ENCODE data around the gene NTHL1.
A peak's percentile ranks its signal among the peaks of the same experiment; 100 is the strongest.

Gene NTHL1

DNA sequence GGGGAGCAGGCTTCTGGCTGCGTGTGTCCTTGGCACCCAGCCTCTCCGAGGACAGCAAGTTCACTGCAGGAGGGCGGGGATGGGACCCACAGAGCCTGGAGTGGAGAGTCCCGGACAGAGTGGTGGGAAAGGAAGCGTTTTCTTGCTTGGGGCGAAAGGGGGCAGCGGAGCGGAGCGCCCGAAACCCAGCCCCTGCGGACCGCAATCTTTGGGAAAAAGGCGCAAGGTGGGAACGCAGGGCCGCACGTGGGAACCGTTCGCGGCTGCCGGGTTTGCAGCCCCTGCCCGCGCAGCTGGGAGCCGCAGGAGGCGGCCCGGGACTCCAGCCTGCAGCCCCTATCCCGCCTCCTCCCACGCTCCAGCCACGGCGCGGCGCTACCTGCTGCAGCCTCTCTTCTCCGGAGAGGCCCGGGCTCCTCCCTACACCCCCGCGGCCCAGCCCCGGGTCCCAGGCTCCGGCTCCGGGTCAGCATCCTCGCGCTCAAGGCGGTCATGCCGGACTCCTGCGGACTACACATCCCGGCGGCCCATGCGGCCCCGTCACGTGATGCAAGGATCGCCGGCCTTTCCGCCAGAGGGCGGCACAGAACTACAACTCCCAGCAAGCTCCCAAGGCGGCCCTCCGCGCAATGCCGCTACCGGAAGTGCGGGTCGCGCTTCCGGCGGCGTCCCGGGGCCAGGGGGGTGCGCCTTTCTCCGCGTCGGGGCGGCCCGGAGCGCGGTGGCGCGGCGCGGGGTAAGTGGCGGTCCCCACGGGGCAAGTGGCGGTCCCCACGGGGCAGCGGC lies at the start of gene NTHL1, which contains the start of gene TSC2:
Gene NTHL1 (minus strand): TSS at position 505 of the 786 bp plus-strand sequence. CDS start 11 bp downstream, at position 494.
Gene TSC2 (plus strand): TSS at position 656 of the 786 bp plus-strand sequence. CDS start 631 bp downstream, outside the sequence.
- peak; percentile 89 for ATAC-seq (ENCODE audit: insufficient read depth, low read depth)
- peak within 1 kb of the TSS; percentile 78 for H3K4me2 ChIP-seq (ENCODE audit: insufficient read depth, low read length)
- H3K27ac ChIP-seq (ENCODE audit: low read length) = peak within 1 kb of the TSS; percentile 72
- H3K79me2 ChIP-seq (ENCODE audit: insufficient read depth, low read length) = peaks cover 36% of the 10 kb centered on the region
- H4K20me1 ChIP-seq (ENCODE audit: insufficient read depth, low read length) = 0 out of 2 replicates have a peak, but pooled peaks cover 2% of the 10 kb centered on the region
- peak within 1 kb of the TSS; percentile 66 to 96 for H3K4me3 ChIP-seq (ENCODE audit: low read depth in 1 of 2, low read length in 2 of 2)
- H3K9ac ChIP-seq (ENCODE audit: low read depth, low read length) = peak within 1 kb of the TSS; percentile 77
- DNase-seq = peak; percentile 95
- H3K9me3 ChIP-seq (ENCODE audit: insufficient read depth, low read length, severe bottlenecking) = no peaks in the 10 kb centered on the region
- peaks cover 52% of the 10 kb centered on the region for H3K36me3 ChIP-seq (ENCODE audit: insufficient read depth, low read length)
- TF ChIP-seq, protein P1, sequence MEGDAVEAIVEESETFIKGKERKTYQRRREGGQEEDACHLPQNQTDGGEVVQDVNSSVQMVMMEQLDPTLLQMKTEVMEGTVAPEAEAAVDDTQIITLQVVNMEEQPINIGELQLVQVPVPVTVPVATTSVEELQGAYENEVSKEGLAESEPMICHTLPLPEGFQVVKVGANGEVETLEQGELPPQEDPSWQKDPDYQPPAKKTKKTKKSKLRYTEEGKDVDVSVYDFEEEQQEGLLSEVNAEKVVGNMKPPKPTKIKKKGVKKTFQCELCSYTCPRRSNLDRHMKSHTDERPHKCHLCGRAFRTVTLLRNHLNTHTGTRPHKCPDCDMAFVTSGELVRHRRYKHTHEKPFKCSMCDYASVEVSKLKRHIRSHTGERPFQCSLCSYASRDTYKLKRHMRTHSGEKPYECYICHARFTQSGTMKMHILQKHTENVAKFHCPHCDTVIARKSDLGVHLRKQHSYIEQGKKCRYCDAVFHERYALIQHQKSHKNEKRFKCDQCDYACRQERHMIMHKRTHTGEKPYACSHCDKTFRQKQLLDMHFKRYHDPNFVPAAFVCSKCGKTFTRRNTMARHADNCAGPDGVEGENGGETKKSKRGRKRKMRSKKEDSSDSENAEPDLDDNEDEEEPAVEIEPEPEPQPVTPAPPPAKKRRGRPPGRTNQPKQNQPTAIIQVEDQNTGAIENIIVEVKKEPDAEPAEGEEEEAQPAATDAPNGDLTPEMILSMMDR (IDR thresholded peaks at IDR 0.05; ENCODE audit: borderline replicate concordance, extremely low read depth, low read length, poor library complexity, severe bottlenecking) = peak; percentile 34
- TF ChIP-seq EZH2 (IDR thresholded peaks at IDR 0.05; ENCODE audit: borderline replicate concordance, low read depth, low read length, severe bottlenecking) = no peak
- no peaks in the 10 kb centered on the region for H3K27me3 ChIP-seq (ENCODE audit: insufficient read depth, low read length, poor library complexity)
- peaks cover 31% of the 10 kb centered on the region for H3K4me1 ChIP-seq (ENCODE audit: insufficient read depth, low read length)
- H2AFZ ChIP-seq (ENCODE audit: low read depth, low read length) = peak within 1 kb of the TSS; percentile 94

DNA sequence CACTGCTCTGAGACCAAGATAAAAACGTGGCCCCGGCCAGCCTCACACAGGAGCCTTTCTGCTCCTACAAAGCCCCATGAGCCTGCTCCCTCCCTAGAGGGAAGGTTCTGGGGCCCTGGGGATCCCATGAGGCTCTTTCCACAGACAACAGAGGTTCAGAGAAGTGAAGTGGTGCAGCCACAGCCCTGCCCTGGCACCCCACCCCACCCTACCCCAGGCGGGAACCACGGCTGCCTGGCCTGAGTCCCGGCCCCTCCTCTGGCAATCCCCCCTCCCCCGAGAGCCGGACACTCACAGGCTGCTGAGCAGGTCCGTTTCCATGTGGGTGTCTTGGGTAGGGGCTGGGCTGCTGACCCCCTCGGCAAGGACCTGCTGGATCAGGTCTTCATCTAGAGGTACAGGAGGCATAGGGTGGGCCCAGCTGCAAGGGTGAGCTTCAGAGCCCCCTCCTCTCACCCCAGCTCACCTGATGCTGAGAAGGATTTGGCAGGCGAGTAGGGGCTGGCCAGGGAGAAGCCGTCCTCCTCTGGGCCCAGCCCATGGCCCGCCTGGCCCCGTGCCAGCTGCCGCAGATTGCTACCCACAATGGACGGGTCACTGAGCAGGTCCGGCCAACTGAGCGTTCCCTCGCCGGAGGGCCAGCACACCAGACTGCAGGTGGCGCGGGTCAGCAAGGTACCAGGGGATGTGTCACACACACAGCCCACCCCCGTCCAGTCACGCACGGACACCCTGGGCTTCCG lies 49.4 kb upstream of the NTHL1 start:
- no peak for DNase-seq
- no peak overlapping the region for H3K4me3 ChIP-seq (ENCODE audit: low read depth in 1 of 2, low read length in 2 of 2)
- no peaks in the 10 kb centered on the region for H3K9me3 ChIP-seq (ENCODE audit: insufficient read depth, low read length, severe bottlenecking)
- ATAC-seq (ENCODE audit: insufficient read depth, low read depth) = no peak
- no peaks in the 10 kb centered on the region for H3K4me1 ChIP-seq (ENCODE audit: insufficient read depth, low read length)
- no peaks in the 10 kb centered on the region for H4K20me1 ChIP-seq (ENCODE audit: insufficient read depth, low read length)
- H3K9ac ChIP-seq (ENCODE audit: low read depth, low read length) = no peak overlapping the region
- no peak overlapping the region for H2AFZ ChIP-seq (ENCODE audit: low read depth, low read length)
- peaks cover 58% of the 10 kb centered on the region for H3K36me3 ChIP-seq (ENCODE audit: insufficient read depth, low read length)
- H3K4me2 ChIP-seq (ENCODE audit: insufficient read depth, low read length) = no peak overlapping the region
- H3K27ac ChIP-seq (ENCODE audit: low read length) = no peak overlapping the region
- no peak for TF ChIP-seq EZH2 (IDR thresholded peaks at IDR 0.05; ENCODE audit: borderline replicate concordance, low read depth, low read length, severe bottlenecking)
- TF ChIP-seq, protein P1 (IDR thresholded peaks at IDR 0.05; ENCODE audit: borderline replicate concordance, extremely low read depth, low read length, poor library complexity, severe bottlenecking) = no peak
- no peaks in the 10 kb centered on the region for H3K79me2 ChIP-seq (ENCODE audit: insufficient read depth, low read length)
- no peaks in the 10 kb centered on the region for H3K27me3 ChIP-seq (ENCODE audit: insufficient read depth, low read length, poor library complexity)

DNA sequence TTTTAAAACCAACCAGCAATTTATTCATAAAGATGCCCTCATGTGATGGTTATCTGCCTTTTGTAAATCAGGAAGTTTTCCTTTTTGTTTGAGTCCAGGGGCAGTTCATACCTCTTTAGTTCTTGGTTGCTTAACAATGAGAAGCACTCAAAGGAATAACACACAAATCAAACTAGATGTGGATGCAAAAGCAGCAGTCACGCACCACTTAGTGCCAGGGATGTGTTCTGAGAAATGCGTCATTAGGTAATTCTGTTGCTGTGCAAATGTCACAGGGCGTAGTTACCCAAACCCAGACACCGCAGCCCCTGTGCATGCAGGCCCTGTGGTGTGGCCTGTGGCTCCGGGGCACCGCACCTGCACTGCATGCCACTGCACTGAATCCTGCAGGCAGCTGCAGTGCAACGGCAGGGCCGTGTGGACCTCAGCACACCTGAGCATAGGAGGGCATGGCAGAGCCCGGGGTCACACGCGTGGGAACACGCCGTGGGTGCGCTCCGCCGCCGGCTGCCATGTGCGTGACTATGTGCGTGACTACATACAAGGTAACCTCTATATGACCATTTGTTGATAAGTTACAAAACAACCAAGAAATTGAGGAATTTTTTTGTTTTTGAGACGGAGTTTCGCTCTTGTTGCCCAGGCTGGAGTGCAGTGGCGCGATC lies 48.4 kb upstream of the NTHL1 start:
- DNase-seq (no peak), ATAC-seq (ENCODE audit: insufficient read depth, low read depth) (no peak)
- Histone ChIP-seq H3K9ac (ENCODE audit: low read depth, low read length) (no peak overlapping the region), H2AFZ (ENCODE audit: low read depth, low read length) (no peak overlapping the region), H3K9me3 (ENCODE audit: insufficient read depth, low read length, severe bottlenecking) (no peaks in the 10 kb centered on the region), H4K20me1 (ENCODE audit: insufficient read depth, low read length) (no peaks in the 10 kb centered on the region), H3K4me3 (ENCODE audit: low read depth in 1 of 2, low read length in 2 of 2) (no peak overlapping the region), H3K4me1 (ENCODE audit: insufficient read depth, low read length) (no peaks in the 10 kb centered on the region), H3K4me2 (ENCODE audit: insufficient read depth, low read length) (no peak overlapping the region), H3K27ac (ENCODE audit: low read length) (no peak overlapping the region), H3K36me3 (ENCODE audit: insufficient read depth, low read length) (peaks cover 62% of the 10 kb centered on the region), H3K27me3 (ENCODE audit: insufficient read depth, low read length, poor library complexity) (no peaks in the 10 kb centered on the region), H3K79me2 (ENCODE audit: insufficient read depth, low read length) (no peaks in the 10 kb centered on the region)
- no peak for TF ChIP-seq EZH2 (IDR thresholded peaks at IDR 0.05; ENCODE audit: borderline replicate concordance, low read depth, low read length, severe bottlenecking)
- TF ChIP-seq, protein P1 (IDR thresholded peaks at IDR 0.05; ENCODE audit: borderline replicate concordance, extremely low read depth, low read length, poor library complexity, severe bottlenecking) = no peak

Measured in DND-41 (cell line).